T1000 (cell line): ENCODE data around the gene FN1.

Experiments used
- DNase-seq: peaks from one replicate; lab custom pipeline; 2025; ENCODE audit warnings: mixed read lengths; lab: John Stamatoyannopoulos, UW

The FN1 gene

DNA sequence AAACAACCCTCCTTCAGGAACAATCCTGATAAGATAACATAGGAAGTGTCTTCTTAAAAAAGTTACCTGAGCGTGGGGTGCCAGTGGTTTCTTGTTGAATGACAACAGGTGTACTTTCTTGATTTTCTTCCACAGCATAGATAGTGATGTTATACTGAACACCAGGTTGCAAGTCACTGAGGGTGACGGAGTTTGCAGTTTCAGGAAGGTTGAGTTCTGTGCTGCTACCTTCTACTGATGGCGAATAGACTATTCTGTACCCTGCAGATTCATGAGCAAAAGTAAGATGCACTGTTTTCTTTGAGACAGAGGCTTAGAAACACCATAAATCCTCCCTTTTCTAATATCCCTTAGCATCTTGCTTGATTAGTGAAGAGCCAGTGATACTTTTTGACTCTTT lies 28.8 kb downstream of the FN1 start:
- DNase-seq: no peak

GRCh38 chr2:215405722-215406581 lies 29.9 kb downstream of the FN1 start:
- no peak for DNase-seq

- no peak for DNase-seq
These were observed 31.4 kb downstream of the FN1 start for GRCh38 chr2:215404348-215405012.

DNA sequence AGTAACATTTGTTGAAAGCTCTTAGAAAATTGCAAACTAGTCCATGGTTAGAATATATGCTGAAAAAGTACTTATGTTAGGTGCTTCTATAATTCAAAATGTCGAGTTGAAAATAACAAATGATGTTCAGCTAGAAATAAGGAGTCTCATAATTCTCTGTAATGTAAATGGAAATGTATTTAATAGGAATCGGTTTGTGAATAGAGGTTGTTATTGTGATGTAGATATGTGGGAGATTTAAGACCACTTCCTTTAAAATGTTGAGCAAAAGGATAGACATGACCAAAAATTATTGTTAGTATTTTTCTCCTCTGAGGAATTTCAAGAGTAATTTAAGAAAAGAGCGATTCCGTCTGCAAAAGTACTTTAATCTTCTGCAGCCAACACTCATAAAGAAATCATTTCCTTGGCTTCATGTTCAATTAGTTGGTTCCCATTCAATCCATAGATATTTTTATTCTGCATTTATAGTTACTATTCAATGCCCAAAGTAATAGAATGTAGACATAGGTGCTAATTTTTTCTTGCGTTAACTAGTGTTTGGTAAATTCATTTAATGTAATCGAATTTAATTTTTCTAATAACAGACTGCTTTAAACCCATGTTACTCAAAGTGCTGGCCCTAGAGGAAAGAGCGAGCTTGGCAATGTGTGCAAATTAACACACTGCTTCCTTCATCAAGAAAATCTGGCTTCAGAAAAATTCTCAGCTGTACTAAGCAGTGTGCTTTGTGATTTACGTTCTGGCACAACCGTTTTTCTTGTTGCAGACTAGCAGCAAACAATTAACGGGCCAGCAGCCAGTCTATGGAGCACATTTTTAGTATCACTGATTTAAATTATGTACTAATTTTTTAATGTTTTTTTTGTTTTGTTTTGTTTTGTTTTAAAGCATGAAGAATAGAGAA lies 32.2 kb downstream of the FN1 start:
- no peak for DNase-seq

- DNase-seq: no peak
These were observed 33.9 kb downstream of the FN1 start for GRCh38 chr2:215401896-215402379.

GRCh38 chr2:215399067-215399716 lies 36.7 kb downstream of the FN1 start:
- no peak for DNase-seq

- no peak for DNase-seq
These were observed 38.1 kb downstream of the FN1 start for GRCh38 chr2:215397632-215398341.

GRCh38 chr2:215396595-215397313 lies 39.1 kb downstream of the FN1 start:
- DNase-seq: no peak

- no peak for DNase-seq
These were observed 40.0 kb downstream of the FN1 start for GRCh38 chr2:215395687-215396460.

DNA sequence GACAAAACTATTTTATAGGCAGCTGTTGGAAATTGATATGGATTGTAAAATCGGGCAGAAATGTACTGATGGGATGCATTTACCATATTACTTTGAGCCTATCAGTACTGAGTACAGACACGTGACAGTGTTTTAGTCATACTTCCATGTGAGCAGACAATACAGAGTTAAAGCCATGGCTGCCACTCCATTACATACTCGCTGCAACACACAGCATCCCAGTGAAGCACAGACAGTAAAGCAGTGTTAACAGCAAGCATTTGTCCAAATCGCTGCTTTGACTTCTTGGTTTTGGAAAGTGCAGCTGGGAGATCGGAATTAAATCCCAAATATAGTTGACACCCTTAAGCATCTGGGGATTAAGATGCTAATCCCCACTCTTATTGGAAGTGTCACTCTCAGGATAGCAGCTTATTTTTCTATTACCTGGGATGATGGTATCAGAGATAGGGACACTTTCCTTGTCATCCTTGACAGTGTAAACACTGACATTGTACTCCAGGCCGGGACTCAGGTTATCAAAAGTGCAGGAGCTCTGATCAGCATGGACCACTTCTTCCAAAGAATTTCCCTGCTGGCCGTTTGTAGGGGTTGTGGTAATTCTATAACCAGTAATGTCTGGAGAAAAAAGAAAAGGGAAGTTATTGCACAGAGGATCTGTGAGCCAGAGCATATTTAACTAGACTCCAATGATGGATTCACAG lies 41.6 kb downstream of the FN1 start:
- DNase-seq: no peak

- DNase-seq: no peak
These were observed 43.1 kb downstream of the FN1 start for GRCh38 chr2:215392687-215393270.

DNA sequence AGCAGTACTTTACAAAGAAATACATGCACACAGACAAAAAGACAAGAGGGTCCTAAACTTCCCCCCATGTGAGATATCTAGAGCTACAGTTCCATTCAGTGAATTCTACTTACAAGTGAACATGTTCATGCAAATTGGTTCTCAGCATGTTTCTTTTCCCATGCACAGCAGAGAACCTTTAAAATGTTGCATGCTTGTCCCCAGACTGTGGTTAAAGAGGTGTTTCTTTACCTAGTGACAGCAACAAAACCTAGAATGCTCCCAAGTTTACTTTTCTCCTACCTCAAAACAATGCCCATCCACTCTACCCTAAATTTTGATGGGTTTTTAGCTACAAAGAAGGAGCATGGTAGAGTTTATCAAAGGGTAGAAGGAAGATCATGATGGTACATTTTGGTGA lies 43.7 kb downstream of the FN1 start:
- DNase-seq: no peak

GRCh38 chr2:215391531-215391930 lies 44.3 kb downstream of the FN1 start:
- DNase-seq: no peak

- DNase-seq: no peak
These were observed 45.3 kb downstream of the FN1 start for GRCh38 chr2:215390550-215390913.

GRCh38 chr2:215388002-215388728 lies 47.7 kb downstream of the FN1 start:
- no peak for DNase-seq

DNA sequence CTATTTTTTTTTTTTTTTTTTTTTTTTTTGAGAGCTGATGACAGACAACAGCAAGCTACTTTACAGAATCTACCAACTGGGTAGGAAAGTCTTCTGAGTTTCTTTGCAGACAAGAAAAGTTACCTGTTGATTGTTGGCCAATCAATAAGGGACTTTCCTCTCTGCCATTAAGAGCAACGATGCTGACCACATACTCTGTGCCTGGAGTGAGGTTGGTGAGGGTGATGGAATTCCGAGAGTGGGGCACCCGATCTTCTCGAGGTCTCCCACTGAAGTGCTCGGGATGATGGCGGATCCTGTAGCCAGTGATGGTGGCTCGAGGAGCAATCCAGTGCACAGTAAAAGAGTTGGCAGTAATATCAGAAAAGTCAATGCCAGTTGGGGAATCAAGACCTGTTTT lies 49.3 kb downstream of the FN1 start:
- no peak for DNase-seq

- no peak for DNase-seq
These were observed 51.2 kb downstream of the FN1 start for GRCh38 chr2:215384710-215385109.
